Measurements from ENCODE around the gene NCR3LG1.

NCR3LG1 gene

DNA sequence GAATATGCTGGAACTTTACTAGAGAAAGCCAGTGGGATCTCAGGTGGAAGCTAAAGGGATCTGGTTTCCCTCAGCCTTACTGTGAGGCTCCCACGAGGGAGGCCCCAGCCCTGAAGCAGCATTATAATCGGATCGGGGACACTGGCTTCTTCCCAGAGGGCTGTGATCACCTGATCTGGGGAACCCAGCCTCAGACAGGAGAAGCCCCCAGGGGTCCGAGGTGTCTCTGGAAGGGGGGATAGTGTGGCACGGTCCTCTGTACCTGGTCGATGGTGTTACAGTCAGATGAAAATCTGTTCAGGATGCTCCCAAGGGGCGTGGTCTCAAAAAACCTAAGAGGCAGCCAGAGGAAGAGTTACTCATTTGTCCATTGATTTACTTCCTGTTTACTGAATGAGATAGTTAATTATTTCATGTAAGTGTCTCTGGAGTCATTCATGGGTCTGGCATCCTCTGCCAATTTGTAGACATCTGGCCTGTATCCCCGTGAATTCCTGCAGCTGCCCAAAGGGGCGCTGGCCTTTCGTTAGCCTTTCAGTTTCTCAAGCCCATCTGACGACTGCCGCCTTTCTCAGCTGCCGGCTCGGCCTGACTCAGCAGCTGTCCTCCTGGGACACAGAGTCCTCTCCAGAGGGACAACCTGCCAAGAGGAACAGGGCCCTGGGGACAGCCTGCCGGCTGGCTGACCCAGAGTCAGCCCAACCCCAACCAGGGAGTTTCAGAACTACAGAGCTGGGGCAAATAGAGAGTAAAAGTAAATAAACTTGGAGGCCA, 53.8 kb downstream of the NCR3LG1 start:
- H3K79me2 ChIP-seq = no peaks in the 10 kb centered on the region
- no peaks in the 10 kb centered on the region for H3K9me3 ChIP-seq (ENCODE audit: control insufficient read depth, low read length)
- TF ChIP-seq, protein P1, sequence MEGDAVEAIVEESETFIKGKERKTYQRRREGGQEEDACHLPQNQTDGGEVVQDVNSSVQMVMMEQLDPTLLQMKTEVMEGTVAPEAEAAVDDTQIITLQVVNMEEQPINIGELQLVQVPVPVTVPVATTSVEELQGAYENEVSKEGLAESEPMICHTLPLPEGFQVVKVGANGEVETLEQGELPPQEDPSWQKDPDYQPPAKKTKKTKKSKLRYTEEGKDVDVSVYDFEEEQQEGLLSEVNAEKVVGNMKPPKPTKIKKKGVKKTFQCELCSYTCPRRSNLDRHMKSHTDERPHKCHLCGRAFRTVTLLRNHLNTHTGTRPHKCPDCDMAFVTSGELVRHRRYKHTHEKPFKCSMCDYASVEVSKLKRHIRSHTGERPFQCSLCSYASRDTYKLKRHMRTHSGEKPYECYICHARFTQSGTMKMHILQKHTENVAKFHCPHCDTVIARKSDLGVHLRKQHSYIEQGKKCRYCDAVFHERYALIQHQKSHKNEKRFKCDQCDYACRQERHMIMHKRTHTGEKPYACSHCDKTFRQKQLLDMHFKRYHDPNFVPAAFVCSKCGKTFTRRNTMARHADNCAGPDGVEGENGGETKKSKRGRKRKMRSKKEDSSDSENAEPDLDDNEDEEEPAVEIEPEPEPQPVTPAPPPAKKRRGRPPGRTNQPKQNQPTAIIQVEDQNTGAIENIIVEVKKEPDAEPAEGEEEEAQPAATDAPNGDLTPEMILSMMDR (IDR thresholded peaks at IDR 0.05) = peak; percentile 28
- H3K4me3 ChIP-seq (ENCODE audit: low read depth, low read length) = no peak overlapping the region
- no peaks in the 10 kb centered on the region for H3K36me3 ChIP-seq (ENCODE audit: control insufficient read depth, insufficient read depth, low read length)
- H2AFZ ChIP-seq = peak overlapping the region; percentile 80
- H3K9ac ChIP-seq = no peak overlapping the region
- H3K27ac ChIP-seq = peak overlapping the region; percentile 53
- H3K4me2 ChIP-seq (ENCODE audit: low read length) = peak overlapping the region; percentile 38
- H3K4me1 ChIP-seq = no peaks in the 10 kb centered on the region
- H3K27me3 ChIP-seq (ENCODE audit: control insufficient read depth, insufficient read depth, low read length) = no peaks in the 10 kb centered on the region

DNA sequence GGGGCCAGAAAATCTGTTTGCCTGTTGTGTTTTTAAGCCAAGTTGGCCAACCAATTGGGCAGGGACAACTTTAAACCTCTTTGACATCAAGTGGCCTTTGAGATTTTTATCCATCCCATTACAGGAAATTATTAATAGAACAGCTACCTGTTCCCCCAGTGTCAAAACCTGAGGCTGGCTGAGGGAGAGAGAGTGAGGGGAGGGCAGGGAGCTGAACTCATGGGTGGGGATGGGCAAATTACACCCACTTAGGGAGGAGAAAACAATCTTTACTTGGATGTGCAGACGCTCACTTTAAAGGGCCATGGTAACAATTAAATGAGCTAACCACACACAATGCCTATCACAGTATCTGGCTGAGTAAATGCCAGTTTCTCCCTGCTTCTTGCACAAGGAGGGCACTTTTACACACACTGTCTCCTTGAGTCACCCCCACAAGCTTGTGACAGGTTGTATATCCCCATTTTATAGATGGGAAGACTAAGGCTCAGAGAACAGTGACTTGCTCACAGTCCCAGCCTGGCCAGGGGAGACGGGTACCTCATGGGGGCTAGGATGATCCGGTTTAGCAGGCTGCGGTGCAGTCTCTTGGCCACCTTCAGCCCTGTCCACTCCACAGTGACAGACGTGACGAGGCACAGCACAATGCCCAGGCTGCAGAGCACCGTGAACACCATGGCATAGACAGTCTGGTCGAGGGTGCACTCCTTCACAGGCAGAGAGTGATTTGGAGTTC, 54.6 kb downstream of the NCR3LG1 start:
- Histone ChIP-seq H3K79me2 (no peaks in the 10 kb centered on the region), H3K4me3 (ENCODE audit: low read depth, low read length) (no peak overlapping the region), H3K4me2 (ENCODE audit: low read length) (peak overlapping the region; percentile 38), H3K27me3 (ENCODE audit: control insufficient read depth, insufficient read depth, low read length) (no peaks in the 10 kb centered on the region), H3K9ac (no peak overlapping the region), H3K36me3 (ENCODE audit: control insufficient read depth, insufficient read depth, low read length) (no peaks in the 10 kb centered on the region), H3K9me3 (ENCODE audit: control insufficient read depth, low read length) (no peaks in the 10 kb centered on the region), H3K4me1 (no peaks in the 10 kb centered on the region), H3K27ac (peak overlapping the region; percentile 53), H2AFZ (peak overlapping the region; percentile 80)
- TF ChIP-seq, protein P1 (IDR thresholded peaks at IDR 0.05) = no peak

DNA sequence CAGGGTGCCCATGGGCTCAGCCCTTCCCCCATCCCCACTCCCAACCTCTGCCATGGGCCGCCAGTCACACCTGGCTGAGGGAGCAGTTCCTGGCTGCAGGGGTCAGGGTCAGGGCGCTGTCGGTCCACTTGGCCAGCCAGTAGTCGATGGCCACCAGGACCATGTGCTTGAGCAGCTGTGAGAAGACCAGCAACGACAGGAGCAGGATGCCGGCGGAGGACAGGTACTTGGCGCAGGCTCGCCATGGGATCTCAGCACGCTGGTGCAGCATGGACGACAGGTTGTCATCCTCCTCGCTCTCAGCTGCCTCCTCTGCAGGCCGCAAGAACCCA, 55.2 kb downstream of the NCR3LG1 start:
- H3K36me3 ChIP-seq (ENCODE audit: control insufficient read depth, insufficient read depth, low read length) = no peaks in the 10 kb centered on the region
- H3K27me3 ChIP-seq (ENCODE audit: control insufficient read depth, insufficient read depth, low read length) = no peaks in the 10 kb centered on the region
- H3K4me1 ChIP-seq = no peaks in the 10 kb centered on the region
- no peaks in the 10 kb centered on the region for H3K79me2 ChIP-seq
- no peak overlapping the region for H3K4me3 ChIP-seq (ENCODE audit: low read depth, low read length)
- H2AFZ ChIP-seq = no peak overlapping the region
- H3K27ac ChIP-seq = no peak overlapping the region
- H3K4me2 ChIP-seq (ENCODE audit: low read length) = no peak overlapping the region
- H3K9ac ChIP-seq = no peak overlapping the region
- no peaks in the 10 kb centered on the region for H3K9me3 ChIP-seq (ENCODE audit: control insufficient read depth, low read length)
- TF ChIP-seq, protein P1 (IDR thresholded peaks at IDR 0.05) = no peak

DNA sequence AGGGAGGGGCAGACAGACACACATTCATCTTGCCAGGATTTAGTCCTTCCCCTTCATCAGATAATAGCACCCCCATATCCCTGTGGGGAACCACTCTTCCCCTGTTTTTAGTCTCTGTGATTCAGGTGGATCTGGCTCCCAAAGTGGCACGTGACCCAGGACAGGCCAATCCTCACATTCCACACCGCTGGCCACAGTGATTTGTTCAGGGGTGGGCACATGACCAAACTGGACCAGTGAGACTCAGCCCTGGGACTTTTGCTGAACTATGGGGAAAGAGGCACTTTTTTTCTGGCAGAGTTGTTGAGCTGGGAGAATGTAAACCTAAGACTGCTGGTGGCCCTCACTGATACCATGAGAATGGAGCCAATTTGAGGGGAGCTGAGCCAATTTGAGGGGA, 56.0 kb downstream of the NCR3LG1 start:
- no peak overlapping the region for H3K27ac ChIP-seq
- H3K4me3 ChIP-seq (ENCODE audit: low read depth, low read length) = no peak overlapping the region
- H3K36me3 ChIP-seq (ENCODE audit: control insufficient read depth, insufficient read depth, low read length) = no peaks in the 10 kb centered on the region
- H3K27me3 ChIP-seq (ENCODE audit: control insufficient read depth, insufficient read depth, low read length) = no peaks in the 10 kb centered on the region
- H3K9me3 ChIP-seq (ENCODE audit: control insufficient read depth, low read length) = no peaks in the 10 kb centered on the region
- no peaks in the 10 kb centered on the region for H3K79me2 ChIP-seq
- H2AFZ ChIP-seq = no peak overlapping the region
- no peaks in the 10 kb centered on the region for H3K4me1 ChIP-seq
- no peak overlapping the region for H3K4me2 ChIP-seq (ENCODE audit: low read length)
- no peak overlapping the region for H3K9ac ChIP-seq
- TF ChIP-seq, protein P1 (IDR thresholded peaks at IDR 0.05) = no peak

All from parathyroid adenoma (tissue), 2 donors.